NCI-H1436 treated with DMSO at 0.1 percent for 48 hours (cell line): ENCODE data around the gene TIGD2.
"Not testable (repeated sequence)": the region's sequence is repeated elsewhere in the genome, so short reads cannot be mapped to it uniquely, and the experiment has no call there.

Experiments used
- DNase-seq: peaks from one replicate; lab custom pipeline; 2025; lab: John Stamatoyannopoulos, UW

TIGD2 gene

DNA sequence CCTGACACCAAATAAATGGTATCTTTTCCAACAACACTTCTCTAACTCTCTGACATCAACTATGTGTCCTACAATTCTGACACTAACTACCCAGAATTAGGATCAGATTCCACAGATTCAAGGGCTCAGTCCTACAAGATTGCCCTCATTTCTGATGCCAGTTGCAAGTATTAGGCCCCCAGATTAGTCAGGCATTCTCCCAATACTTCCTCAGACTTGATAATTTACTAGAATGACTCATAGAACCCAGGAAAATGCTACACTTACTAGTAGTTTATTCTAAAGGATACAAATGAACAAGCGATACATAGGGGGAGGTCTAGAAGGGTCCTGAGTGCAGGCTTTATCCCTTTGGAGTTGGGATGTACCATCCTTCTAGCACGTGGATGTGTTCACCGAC lies 8.5 kb downstream of the TIGD2 start:
- DNase-seq, result no peak

DNA sequence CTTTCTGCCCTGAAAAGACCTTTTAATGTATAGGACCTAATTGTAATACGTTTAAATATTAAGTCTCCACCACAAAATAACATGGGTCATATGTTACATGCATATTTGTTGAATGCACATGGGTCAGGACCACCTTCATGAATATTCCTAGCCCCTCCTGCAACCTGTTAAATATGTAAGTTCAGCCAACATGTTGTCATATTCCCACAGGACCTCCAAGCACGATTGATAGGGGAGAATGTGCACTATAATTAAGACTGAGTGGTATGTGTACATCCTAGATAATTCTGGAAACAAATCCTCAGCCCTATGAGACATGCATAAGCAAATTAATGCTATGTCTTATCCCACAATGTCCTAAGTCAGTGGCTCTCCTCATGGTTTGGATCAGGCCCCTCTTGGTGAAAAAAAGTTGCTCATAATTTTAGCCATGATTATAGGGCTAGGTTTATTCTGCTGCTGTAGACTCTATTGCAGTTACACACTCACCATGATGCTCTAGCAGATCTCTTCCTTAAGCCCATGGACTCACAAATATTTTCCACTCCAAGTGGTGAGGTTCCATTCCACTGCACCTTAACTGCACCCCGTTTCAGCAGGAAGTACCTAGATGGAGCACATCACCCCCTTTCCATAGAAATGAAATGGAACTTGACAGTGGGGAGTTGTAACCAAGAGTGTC lies 10.2 kb downstream of the TIGD2 start:
- no peak for DNase-seq

DNA sequence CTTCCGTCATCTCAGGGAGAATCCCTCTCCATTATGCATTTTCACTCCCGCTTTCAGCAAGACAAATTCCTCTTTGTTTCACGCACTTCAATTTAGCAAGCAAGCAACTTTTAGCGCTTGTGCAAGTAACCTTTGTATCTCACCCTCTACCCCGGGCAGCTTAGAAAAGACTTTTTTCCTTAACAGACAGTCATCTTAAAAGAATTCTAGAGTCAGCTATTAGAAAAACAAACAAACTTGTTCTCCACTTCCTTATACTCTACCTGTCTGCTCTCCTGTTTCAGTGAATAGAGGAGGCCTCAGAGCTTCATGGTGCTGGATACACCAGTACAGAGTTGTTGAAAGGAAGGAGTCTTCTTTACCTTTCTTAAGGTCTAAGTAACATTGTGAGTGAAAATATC lies 12.1 kb downstream of the TIGD2 start:
- no peak for DNase-seq

DNA sequence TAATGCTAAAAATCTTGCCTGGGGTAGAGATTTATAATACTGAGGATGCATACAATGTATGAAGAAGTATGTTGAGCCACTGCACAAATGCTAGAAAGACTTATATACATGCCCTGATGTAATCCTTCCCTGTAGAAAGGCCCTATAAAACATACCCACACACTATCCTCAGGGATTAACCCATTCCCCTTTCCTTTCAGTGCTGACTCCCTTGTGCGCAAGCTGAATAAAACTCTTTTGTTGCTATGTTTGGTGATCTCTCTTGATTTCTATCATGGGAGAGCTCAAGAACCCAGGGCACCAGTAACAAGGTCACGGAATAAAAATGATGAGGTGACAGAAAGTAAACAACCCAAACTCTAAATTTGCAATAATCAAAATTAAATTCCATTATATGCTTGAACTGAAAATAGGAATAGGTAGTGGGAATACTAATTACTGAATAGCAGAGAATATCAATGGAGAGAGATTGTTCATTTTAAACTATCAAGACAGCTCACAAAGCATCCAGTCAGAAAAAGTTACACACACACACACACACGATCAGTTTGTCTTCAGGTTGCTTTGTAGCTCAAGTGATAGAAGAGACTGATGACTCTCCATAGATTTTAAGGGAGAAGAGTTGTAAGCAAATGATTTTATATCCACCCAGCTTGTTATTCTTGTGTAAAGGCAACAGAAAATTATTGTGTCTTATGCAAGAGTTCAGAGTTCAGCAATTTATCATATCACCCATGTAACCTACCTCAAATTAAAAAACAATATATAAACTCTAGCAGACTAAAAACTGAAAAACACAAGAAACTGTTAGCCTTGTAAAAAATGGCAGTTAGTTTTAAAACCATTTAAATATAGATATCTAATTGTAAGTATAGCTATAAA lies 14.8 kb downstream of the TIGD2 start:
- no peak for DNase-seq

DNA sequence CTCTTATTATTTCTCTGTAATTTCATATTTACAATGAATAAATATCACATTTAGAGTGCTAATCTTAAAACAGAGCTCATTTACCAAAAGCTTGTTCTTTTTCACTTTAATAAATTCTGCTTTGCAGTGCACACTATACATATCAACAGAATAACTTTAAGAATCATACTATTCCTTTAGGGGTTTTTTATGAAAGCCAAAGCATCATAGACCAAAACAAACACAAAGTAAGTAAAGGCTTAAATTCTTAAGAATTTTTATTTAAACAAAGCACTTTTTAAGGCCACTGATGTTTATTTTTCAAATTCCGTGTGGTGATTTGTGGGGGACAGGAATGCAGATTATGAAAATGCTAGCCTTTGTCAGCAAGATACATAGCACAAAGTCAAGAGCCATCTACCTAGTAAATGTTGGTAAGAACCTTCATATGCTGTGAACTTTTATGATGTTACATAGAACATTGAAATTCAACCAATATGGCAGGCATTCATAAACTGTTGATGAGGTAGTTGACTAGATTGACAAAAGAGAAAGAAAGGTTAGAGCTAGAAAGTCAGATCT lies 17.8 kb downstream of the TIGD2 start:
- no peak for DNase-seq

DNA sequence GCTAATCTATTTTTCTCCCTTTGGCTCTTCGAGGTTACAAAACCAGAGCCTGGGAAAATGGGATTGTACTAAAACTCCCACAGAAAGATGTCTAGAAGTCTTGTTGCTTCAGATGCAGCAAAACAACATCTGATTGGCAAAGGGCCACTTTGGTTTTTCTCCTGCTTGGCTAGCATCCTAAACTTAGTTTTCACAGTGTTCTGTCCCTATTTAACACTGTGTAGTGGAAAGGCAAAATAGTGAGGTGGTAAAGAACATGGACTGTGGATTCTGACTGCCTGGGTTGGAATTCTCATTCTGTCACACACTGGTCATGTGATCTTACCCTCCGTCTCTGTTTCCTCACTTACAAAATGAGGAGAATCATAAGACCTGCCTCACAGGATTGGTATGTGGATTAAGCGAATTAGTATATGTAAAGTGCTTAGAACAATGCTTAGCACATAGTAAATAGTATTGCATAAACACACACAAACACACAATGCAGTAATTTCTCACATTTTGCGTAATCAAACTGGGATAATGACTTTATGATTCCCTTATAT lies 23.5 kb downstream of the TIGD2 start:
- DNase-seq, result no peak

DNA sequence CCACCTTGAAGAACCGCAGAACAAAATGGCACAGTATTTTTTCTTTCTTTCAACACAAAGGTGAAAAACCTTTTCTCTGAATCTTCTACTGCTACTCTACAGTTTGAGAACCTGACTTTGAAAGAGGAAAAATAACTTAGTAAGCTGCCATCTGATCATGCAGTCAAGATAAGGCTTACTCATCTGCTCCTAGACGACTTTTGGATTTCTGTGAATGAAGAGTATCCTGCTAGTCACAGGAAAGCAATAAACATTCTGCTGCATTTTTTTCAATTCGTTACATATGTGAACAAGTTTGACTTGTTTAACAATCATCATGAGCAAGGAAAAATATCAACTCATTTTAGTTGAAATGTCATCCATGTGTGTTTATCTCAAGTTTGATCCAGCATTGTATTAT lies 25.2 kb downstream of the TIGD2 start:
- DNase-seq, result no peak

DNA sequence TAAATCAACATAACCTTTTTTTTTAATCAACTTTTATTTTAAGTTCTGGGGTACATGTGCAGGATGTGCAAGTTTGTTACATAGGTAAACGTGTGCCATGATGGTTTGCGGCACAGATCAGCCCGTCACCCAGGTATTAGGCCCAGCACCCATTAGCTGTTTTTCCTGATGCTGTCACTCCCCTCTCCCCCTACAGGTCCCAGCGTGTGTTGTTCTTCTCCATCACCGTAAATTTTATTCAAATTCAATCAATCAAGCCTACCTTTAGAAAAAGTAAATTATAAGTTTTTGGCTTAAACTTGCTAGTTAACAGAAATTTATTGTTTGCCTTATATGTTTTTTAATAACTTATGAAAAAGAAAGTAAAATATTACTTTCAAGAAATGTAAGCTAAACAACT lies 25.9 kb downstream of the TIGD2 start:
- DNase-seq, result no peak

DNA sequence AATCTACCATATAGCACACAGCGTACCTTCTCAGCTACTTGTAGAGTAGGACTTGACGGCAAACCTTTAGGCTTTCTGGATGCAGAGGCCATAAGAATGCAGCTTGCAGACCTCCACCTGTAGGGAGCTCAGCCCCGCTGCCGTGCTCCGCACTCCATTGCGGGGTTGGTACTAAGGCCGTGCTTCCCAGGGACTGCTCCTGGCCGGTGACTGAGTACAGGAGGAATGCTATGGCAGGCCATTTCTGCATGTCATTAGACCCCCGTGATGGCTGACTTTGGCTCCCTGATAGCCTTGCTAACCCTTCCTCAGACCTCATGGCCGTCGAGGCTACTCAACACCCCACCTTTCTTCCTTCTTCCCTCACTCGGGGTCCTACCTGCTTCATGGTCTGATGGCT lies 26.4 kb downstream of the TIGD2 start:
- no peak for DNase-seq

DNA sequence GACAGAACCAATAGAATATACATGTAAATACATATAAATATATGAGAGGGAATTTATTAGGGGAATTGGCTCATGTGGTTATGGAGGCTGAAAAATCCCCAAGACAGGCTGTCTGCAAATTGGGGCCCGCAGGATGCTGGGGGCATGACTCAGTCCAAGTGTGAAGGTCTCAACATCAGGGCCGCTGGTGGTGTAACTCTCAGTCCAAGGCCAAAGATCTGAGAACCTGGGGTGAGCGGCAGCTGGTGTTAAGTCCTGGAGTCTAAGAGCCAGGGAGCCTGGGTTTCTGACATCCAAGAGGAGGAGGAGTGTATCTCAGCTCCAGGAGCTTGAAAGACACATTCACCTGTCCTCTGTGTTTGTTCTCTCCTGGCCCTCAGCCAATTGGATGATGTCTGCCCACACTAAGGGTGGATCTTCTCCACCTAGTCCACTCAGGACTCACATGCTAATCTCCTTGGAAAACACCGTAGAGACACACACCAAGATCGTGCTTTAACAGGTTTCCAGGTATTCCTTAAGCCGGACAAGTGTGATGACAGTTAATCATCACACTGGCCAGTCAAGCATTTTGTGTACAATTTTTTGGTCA lies 28.9 kb downstream of the TIGD2 start:
- no peak for DNase-seq

DNA sequence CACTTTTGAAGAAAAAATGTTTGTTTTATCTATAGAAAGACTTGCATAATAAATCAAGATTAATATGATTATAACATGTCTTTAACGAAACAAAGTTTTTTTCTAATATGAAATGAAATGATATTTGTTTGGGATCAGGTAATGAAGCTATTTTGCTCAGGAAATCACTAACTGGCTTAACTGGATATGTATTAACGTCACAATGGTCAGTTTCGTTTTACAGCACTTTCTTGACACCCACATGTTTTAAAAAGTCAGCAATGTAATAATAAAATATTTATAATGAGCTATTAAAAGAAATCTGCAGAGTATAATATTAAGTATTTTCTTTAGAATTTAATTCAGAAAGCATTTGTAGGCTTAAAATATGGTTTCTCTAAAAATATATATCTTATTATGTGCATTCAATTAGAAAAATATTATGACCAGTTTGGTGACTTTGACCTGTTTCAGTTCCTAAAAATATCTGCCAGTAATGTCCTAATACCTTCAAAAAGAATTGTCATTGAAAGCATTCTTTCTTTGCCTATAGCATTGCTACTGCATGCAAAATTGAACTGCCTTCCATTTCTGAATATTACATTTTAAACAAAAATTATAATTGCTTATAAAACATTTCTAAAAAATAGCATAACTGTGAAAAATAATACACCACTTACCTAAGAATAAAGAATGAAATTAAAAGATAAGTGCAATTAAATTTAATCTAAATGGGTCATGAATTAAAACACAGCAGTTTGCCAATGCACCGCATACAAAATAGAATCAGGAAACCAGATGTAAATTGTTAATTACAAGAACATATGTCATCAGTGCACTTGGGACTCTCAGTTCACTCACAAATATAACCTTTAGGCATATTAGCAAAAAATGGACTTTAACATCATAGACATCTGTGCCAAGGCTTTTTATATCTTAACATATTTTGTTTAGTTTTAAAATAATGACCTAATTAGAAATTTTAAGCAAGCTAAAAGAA lies 31.6 kb downstream of the TIGD2 start:
- DNase-seq, result no peak

DNA sequence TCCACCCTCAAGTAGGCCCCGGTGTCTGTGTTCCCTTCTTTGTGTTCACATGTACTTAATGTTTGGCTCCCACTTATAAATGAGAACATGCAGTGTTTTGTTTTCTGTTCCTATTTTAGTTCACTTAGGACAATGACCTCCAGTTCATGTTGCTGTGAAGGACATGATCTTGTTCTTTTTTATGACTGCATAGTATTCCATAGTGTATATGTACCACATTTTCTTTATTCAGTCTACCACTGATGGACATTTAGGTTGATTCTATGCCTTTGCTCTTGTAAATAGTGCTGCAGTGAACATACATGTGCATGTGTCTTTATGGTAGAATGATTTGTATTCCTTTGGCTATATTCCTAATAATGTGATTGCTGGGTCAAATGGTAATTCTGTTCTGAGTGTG lies 33.3 kb downstream of the TIGD2 start:
- not testable (repeated sequence) for DNase-seq

DNA sequence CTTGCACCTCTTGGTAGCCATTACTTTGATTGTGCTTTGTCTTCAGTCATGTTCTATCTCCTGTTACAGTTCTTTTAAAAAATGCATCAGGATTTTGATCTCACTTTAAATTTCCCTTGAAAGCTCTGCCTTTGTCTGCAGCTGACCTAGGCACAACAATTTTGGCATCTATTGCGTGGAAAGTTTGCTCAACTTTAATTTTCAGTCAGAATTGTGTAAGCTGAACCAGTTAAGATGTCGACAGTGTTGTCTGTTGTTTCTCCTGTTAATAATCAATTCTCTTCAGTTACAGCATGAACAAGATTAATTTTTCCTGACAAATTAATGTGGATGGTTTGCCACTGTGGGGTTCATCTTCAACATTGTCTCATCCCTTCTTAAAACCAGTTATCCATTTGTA lies 34.9 kb downstream of the TIGD2 start:
- no peak for DNase-seq

DNA sequence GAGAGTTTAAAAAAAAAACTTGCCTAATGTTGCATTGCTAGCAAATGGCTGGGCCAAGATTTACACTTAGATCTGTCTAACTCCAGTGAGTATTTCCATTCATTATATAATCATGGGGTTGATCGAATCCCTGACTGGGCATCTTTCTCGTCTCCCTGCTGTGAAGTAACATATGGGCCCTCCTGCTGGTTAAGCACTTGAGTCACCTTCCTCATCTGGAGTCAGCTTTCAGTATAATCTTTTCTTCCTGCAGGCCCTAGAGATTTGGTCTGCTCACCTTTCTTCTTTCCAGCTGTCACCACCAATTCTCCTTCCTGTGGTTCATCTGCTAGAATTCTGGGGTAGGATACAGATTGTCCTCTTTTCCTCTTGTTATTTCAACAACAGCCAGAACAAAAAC lies 41.6 kb downstream of the TIGD2 start:
- DNase-seq, result no peak

DNA sequence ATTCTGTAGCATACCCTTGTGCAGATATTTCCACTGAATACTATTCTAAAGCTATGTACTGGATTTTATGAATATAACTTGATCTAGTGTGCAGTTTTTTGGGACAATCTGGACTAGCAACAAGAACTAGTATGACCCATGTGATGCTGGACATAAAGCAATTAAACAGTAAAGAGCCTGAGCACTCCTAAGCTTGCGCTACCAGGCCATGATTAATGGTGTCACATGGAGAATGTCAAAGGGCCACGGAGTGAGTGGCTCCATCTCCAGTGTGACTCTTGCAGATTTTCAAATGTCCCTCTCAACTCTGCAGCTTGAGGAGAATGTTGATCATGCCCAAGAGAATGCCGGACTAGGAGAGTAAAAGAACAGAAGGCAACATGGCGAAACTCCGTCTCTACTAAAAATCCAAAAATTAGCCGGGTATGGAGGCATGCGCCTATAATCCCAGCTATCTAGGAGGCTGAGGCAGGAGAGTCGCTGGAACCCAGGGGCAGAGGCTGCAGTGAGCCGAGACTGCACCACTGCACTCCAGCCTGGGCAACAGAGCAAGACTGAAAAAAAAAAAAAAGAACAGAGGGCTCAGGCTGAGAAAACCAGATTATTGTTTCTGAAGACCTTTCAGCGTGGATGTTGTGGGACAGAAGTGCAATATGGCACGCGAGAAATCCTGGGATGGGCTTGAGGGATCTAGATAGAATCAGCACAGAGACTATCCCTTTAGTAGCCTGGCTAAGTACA lies 45.0 kb downstream of the TIGD2 start:
- no peak for DNase-seq

DNA sequence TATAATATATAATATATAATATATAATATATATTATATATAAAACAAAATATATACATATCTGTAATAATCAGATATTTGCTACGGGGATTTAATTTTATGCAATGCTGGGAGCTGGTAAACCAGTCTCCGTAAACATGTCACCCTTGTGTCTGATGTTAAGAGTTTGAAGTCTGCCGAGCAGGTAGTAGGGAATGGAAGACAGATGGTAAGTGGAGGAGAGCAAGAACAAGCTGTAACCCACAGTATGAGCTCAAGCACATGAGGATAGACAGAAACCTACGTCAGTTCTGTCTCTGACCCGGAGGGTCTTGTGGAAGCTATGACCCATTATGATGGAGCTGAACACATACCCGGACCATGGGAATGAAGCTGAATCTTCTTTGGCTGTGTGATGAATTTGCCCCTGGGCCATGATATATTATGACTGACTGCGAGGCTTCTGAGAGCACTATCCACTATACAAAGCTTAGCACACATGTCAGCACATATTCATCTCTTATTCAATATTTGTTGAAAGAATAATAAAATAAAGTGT lies 46.2 kb downstream of the TIGD2 start:
- DNase-seq, result no peak

DNA sequence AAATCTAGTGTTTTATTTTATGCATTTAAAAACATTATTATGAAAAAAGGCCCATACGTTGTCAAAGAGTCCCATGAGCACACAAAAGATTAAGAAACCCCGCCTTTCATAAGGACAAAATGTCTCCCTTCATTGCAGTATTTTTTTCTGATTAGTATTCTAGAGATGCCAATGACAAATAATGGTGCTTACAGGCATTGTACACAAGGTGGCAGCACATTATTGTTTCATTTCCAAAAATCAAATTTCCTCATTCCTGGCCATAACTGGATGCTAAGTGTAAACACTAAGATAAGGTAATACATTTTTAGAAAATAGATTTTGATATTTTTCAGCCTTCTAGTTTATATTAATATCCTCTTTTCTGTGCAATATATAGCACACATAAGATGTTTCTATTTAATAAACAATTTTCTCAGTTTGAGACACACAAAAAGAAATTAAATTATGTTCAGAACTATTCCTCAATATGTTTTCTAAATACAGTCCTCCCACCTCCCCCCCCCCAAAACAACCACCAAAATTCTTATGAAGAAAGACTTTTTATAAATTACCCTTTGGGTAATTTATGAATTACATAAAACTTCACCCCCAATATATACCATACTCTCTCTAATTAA lies 47.7 kb downstream of the TIGD2 start:
- DNase-seq, result peak; percentile 0

DNA sequence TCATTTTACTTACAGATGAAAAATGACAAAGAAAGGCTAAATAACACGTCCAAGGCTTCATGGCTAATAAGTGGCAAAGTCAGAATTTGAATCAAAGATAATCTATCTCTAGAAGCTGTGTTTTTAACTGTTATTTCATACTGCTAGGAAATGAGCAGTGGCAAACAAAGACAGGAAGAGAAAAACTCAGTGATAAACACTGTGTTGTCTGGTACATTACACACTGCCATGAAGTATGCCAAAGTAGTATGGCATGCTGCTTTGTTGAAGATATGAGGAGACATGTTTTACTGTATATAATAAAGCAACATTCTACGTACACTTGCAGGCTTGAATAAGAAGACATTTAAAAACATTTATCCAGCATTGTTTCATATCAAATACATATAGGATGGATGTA lies 49.5 kb downstream of the TIGD2 start:
- DNase-seq, result no peak

DNA sequence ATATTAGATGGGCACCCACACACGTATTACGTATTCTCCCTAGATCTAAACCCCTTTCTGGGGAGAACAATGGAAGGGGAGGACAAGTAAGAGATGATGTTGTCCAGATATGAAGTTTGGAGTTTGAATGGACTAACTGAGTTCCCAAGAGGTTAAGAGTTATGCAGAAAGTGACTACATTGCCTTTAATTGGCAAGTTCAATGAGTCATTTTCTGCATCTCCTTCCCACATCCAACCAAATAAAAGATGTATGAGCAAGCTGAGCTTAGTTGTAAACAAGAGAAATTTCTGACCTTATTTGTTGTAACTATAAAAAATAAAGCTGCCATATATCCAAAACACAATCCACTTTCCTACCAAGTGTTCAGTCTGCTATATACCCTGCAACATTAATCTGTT lies 50.5 kb downstream of the TIGD2 start:
- DNase-seq, result no peak

DNA sequence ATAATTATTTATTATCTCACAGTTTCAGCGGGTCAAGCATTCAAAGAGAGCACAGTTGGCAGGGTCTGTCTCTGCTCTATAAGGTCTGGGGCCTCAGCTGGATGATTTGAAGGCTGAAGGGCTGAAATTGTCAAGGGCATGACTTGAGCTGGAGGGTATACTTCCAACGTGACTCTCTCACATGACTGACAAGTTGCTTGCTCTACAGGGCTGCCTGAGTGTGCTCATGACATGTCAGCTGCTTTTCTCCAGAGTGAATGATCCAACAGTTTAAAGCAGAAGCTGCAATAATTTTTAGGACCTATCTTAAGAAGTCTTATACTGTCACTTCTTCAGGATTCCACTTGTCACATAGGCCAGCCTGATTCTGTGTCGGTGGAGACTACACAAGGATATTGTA lies 51.2 kb downstream of the TIGD2 start:
- no peak for DNase-seq
